Muscle of back (tissue), 11 donors: Measurements from ENCODE around the gene FNDC3B. TPM values are rescaled to one million over a fixed set of nuclear protein-coding genes. Genes with fewer than 3 reads are reported as not detected.

Experiments
- DNase-seq, 3 donors: peaks; one replicate each; pipeline versions ENCODE4 v3.0.0 to v3.0.0-alpha.2; 2013
- polyA plus RNA-seq, 10 donors: library from polyadenylated mRNA; unstranded; fragments of 120-200 nt; gene quantifications; one replicate each; pipeline ENCODE4 v1.2.1, GENCODE V29; 2013; ENCODE audit not compliant: insufficient read length in 10 of 10

Gene FNDC3B
- polyA plus RNA-seq, 10 donors = 53.2 to 77.3 (median 67.4) TPM

DNA sequence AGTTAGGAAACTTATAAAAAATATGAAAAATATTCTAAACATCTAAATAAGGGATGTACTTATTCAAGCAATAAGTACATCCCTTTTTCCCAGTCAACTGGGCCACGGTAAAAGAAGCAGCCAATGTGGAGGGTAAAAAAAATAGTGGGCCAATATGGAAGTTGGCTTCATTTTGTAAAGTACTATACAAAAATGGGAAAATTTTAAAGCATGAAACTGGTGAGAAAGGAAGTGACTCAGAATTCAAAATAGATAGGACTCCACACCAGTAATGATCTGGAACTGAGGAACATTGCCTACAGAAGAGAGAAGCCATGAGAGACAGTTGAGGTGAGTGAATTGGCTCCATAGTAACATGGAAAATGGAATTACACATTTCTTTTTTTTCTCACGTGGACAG lies 108.9 kb downstream of the FNDC3B start:
- no peak for DNase-seq

DNA sequence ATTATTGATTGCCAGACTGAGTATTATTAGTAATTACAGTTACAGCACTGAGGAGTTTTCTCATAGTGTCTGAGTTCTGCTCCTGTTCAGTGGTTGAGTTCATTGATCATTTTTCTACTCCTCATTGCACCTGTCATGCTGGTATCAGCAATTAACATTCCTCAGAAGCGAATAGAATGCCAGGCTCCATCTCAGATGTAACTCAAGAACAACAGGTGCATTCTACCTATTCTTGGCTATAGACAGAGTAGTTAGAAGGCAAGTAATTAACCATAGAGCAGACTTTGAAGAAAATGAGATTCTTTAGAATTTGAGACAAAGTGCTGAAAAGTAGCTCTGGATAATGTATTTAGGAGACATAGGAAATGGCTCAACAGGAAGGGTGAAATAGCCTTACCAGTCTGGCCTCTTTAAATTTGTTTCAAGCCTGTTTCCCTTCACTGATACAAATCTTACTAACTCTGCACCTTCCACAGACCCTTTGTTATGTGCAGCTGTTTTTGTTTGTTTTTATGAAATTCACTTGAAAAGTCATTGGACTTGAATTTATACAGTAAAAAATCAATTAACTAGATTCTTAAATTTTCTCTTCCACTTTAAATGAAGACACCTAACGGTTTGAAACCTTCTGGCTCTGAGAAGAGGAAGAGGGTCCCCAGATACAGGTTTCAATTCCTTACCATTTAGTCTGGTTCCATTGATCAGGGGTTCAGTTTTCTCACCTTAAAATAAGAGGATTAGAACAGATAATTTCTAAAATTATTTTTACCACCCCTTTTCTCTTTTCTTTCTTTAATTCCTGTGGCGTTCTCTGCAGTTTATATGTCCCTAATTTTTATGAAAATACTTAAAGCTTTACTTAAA lies 109.6 kb downstream of the FNDC3B start:
- no peak for DNase-seq

DNA sequence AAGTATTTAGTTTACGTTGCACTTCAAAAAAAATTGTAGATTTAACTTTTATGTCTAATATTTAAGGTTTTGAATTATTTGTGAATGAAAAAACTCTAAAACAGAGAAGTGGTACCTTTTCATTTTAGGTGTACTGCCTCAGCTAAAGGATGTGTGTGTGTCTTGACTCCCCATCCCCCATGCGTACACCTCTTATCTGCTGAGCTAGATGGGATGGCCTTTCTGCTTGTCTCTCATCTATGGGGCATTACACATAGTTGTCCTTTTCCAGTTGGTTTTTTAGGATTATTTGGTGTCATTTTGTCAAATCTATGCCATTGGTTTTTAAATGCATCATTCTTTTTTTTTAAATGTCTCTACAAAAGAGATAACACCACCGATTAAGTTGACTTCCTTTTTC lies 110.9 kb downstream of the FNDC3B start:
- DNase-seq = no peak

DNA sequence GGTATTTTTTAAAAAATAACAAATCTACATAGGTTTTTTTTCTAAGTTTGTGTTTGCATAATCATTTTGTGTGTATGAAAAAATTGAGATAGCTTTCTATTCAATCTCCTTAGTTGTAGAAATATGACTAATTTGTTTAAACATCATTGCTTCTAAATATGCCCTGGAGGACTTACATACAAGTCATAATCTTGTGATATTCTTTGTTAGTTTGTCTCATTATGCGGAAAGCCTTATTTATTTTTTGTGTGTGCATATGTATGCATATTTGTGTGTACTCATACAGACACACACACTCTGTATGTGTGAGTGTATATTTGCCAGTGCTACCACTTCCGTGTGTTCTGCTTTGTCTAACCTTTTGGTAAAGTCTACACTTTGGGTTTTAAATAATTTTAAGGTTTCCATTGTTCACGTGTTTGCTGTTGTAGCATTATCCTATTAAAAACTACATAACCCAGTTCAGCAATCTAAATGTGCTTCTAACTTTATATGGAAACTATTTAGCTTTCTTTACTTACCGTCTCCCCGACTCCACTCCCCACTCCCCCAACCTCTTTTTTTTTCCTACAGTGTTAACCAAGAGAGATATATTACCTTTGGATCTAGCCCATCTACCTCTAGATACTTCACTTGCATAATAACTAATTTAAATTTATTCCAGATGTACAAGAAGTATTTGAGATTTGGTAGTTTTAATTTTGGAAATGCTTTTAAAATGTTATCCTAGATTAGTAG lies 111.7 kb downstream of the FNDC3B start:
- DNase-seq = peak in 1 of 3 donors; percentile 63

DNA sequence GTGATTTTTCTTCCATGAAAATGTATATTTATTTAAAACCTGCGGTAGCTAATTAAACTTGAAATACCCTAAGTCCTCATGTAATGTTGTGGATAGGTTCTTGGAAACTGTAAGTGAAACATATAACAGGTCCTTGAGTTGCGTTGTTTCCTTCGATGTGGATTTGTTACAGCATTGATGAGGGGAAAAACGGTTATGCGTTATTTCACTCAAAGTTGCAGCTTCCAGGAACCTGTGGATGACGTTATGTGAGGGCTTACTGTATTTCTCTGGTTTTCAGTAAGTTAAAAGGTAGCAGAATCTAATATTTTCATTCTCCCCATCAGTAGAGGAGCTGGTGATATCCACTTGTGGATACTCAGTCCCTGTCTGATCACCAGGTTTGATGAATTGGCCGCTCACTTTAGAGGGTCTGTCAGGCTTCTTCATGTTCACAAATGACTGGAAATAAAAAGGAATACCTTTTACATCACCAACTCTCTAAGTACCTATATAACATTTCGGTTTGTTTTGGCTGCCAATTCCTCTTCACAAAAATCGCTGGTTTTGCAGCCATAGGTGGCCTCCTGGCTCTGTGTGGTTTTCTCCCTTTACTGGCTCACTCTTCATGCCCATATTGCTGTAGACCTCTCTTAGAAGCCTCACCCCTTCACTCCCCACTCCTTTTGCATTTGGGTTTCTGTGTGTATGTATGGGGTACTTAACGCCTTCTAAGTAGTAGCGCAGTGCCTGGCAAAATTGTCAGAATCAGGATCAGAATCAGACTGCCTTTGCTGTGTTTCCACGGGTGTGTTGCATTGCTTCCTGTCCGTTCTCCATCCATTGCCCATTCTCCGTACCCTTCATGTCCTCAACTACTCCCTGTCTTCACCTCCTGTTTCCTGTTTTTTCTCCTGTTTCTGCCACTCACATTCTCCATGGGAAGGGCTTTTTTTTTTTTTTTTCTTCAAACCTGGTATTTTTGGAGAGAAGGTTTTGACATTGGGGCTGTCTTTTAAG lies 112.6 kb downstream of the FNDC3B start:
- DNase-seq = peak in 1 of 3 donors; percentile 69

DNA sequence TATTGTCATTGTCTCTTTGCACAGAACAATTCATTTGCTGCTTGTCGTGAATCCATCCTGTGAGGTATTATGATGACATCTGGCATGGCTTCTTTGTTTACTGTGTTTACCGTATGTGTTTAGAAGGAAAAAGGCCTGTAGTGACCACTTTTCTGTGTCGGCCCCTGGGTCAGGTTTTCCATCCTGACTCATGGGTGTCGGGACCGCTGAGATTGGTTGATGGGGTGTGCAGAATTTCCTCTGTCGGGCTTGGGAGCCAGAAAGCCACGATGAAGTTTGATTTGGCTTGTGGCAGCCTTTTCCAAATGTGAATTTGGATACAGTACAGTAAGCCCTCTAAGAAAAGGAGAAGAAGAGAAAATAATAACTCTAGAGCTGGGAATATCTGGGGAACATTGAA lies 113.5 kb downstream of the FNDC3B start:
- peak in 1 of 3 donors; percentile 71 for DNase-seq

DNA sequence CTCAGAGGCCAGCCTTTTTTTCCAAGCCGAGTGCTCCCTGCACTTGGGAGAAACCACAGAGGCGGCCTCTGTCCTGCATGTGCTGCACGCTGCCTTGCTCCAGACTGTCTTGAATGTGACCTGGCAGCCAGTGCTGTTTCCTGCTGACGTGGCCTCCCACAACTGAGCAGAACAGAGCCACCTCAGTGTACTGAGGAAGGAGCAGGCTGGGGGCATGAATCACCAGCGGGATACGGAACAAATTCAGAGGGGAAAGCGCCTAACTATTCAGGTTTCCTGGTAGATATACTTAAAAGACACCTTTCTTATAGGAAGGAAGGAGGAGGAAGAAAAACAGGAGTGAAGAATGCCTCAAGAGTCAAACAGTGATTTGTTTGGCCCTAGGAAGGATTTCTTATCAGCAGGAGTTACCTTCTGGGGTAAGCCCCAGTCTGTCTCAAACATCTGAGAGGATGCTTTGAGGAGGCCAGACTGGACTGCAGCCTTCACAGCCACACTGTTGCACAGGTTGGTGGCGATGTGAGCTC lies 114.0 kb downstream of the FNDC3B start:
- DNase-seq = peak; percentile 91 to 96 (median 94)

DNA sequence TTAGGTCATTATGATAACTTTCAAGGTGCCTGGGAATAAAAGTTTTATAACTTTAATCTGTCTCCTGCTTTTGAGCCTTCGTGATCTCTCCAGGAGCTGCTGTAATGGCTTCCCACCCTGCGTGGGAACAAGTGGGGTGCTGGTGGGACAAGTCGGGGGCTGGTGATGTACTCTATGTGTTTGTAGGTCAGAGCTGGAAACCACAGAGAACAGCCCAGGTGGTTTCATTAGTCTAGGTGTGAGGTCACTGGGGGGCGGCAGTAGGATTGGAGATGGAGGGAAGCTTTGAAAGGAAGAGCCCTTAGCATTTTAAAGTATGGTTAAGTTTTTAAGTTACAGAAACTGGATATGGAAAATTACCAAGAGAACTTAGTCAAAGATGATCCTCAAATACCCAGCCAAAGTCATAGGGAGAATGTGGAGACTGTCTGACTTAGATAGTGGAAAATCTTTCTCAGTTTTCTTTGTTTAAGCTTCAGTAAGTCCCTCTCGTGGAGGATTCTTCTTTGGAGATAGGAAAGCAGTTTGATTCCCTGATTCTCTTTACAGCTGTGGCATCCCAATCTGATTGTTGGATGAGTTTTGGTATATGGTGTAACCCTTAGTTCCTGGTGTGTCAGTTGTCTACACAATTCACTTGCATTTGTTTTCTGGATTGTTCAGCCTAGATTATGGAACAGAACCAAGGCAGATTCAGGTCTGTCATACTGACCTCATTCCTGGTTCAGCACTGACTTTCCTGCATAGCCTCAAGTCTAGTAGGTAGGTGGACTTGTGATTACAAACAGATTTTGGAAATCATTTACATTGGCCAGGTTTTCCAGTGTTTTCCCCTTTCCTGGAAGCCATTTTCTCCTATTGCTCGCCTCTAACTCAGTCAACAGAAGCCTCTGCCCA lies 115.6 kb downstream of the FNDC3B start:
- peak in 1 of 3 donors; percentile 62 for DNase-seq

DNA sequence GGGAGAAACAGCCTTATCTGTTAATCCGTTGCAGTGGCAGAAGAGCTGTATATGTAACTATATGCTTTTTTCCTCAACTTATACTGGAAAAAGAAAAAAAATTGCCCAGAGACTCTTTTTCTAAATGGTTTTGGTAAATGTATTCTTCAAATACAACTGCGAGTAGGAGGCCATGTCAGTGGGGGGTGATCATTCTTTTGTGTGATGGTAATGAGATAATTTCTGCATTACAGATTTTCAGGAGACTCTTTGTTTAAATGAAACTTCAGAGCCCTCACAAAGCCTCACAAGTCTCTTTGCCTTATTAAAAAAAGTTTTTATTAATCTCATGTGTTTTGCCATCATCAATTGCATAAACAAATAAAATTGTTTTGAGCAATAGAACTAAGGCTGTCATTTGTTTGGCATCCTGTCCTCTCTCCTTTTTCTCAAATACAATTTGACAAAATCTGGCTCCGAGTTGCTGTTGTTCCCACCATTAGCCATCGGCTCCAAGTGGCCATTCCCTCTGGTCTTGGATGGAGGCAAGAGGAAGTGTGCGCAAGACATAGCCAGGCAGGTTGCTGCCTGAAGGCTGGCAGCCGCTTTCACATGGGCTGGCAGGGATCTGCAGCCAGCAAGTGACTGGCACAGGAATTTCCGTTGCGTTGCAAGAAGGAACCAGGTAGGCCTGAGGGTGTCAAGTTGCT lies 116.7 kb downstream of the FNDC3B start:
- peak in 1 of 3 donors; percentile 54 for DNase-seq

DNA sequence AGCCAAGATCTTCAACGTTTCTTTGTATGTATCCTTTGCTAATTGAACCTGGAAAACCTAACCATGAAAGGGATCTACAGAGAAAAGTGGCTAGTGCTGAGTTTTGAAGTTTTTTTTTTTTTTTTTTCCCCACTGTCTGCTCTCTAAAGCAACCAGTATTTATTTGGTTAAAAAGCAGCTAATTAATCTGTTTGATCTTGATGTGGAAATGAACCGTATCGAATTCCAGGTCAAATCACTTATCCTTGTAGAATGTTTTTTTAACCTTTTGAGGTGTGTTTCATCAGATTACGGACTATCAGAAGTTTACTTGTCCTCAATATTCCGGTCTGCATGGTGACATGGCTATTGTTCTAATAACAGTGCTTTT lies 117.2 kb downstream of the FNDC3B start:
- DNase-seq = no peak

DNA sequence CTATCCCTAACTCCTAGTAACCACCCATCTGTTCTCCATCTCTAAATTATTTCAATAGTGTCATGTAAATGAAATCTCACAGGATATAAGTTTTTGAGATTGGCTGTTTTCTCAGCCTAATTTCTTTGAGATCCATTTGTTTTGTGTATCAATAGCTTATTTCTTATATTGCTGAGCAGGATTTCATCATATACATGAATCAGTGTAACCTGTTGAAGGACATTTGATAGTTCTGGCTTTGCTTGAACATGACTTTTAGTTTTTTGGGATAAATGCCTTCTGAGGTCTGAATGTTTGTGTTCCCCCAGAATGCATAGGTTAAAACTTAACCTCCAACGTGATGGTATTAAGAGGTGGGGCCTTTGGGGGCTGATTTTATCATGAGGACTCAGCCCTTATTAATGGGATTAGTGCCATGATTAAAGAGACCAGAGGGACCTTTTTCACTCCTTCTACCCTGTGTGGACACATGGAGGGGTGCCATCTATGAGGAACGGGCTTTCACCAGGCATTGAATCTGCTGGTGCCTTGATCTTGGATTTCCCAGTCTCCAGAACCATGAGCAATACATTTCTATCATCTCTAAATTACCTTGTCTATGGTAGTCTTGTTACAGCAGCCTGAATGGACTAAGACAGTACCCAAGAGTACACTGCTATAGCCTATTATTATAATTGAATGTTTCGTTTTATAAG lies 118.3 kb downstream of the FNDC3B start:
- DNase-seq = no peak

DNA sequence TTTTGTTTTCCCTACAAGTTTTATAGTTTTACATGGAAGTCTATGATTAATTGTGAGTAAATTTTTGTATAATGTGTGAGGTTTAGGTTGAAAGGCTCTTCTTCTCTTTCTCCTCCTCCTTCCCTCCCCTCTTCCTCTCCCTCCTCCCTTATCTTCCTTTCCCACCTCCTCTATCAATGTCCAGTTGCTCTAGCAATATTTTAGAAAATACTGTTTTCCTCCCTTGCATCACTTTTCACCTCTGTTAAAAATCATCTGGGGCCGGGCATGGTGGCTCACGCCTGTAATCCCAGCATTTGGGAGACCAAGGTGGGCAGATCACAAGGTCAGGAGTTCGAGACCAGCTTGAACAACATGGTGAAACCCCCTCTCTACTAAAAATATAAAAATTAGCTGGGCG lies 119.4 kb downstream of the FNDC3B start:
- DNase-seq = no peak

DNA sequence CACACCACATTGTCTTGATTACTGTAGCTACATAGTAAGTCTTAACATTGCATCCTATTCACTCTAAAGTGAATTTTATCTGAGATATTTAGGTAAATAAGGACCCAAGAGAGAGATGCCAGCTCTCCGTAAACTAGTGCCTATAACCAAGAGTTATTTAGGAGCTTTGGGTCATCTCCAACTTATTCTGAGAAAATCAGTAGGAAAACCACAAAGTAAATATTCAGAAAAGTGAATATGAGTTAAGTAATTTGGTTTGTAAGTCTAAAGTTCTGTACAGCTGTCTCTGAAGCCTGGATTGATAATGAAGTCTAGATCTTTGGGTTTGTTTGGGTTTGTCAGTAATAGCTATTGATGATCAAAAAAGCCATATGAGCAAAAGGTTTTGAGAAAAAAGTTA lies 120.0 kb downstream of the FNDC3B start:
- no peak for DNase-seq

DNA sequence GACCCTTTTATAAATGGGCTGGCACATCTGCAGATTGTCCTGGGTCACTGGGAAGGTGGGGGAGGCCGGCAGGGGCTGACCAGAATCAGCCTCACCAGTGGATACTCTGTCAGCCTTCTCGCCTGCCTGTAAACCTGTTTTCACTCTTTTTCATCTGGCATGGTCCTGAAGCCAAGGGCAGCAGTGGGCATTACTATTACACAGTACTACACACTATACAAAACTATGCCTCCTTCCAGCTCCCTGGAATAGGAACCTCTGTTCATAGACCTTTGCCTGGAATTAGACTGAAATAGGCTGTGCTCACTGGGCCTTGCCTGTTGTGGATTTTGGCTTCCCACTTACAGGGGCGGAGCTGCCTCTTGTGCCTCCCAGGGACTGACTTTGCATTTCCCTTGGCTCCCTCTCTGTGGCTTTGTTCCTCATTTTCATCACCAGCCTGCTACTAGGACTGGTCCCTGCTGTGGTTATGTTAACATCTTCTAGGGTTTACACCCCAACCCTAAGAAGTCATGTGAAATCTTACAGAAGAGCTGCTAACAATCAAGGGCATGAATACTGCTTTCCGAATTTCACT lies 120.7 kb downstream of the FNDC3B start:
- peak in 1 of 3 donors; percentile 70 for DNase-seq

DNA sequence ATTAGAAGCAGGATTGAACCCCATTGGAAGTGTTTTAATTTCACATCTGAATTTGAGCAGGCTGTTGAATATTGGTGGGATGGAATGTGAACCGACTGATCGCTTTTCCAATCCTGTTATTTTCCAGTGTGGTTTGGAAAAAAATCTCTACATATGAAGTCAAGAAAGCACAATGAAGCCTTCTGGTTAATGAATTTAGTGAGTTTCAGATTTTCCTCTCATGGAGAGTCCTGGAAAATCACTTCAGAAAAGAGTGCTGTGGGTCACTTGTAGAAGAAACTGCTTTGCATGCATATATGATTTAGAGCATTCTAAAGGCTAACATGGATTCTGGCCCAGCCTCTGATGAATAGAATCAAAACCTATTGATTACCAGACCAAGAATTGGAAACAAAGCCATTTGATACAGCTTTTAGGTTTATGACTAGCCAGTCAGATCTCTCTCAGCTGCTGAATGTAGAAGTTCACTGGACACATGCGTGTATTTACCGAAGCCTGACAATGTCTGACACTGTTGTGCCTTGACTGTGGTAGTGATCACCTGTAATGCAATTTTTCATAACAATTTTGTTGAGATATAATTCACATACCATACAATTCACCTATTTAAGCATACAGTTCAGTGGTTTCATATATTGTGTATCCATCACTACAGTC lies 121.9 kb downstream of the FNDC3B start:
- DNase-seq = peak in 1 of 3 donors; percentile 62

DNA sequence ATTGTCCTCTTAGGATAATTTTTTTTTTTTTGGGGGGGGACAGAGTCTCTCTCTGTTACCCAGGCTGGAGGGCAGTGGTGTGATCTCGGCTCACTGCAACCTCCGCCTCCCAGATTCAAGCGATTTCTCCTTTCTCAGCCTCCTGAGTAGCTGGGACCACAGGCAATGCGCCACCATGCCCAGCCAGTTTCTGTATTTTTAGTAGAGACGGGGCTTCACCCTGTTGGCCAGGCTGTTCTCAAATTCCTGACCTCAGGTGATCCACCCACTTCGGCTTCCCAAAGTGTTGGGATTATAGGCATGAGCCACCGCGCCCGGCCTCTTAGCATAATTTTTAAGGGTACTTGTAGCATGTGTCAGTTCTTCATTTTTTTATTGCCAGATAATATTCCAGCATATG lies 122.6 kb downstream of the FNDC3B start:
- DNase-seq = no peak

DNA sequence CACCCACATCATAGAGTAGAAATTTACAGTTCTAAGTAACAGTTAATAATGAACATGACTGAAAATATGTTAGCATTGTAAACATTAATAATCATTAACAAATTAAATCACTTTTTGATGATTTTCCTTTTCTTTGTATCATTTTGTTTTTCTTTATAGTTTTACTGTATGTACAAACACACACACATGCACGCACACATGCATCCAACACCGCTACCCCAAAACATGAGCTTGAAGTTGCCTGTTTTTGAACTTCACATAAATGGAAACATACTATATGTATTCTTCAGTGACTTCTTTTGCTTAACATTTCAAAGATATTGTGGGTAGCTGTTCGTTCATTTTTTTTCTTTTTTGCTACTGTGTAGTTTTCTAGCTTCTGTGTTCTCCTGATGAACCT lies 123.9 kb downstream of the FNDC3B start:
- no peak for DNase-seq

DNA sequence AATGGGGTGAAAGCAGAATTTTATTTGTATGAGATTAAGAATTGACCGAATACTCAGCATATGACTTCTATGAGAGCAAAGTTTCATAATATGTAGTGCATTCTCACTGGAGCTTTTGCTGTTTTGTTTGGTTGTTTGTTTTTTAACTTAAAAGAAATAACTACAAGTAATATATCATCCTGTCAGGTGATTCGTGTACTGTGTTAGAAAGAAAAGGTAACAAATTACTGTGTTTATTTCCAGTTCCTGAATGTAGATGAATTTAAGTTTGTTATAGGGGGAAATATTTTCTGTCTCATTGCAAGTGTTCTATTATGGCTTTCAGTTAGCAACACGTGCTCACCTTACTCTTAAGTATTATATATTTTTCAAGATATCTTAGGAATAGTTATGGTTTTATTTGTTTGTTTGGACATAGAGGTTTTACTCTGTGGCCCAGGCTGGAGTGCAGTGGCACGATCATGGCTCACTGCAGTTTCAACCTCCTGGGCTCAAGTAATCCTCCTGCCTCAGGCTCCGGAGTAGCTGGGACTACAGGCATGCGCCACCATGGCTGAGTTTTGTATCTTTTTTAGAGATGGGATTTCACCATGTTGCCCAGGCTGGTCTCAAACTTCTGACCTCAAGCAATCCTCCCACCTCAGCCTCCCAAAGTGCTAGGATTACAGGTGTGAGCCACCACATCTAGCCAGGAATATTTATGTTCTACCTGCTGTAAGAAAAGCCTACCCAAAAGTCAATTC lies 125.4 kb downstream of the FNDC3B start:
- DNase-seq = no peak
